Erythroblast (primary cell): Measurements from ENCODE around the gene ZNF236.
"Not testable (repeated sequence)": the region's sequence is repeated elsewhere in the genome, so short reads cannot be mapped to it uniquely, and the experiment has no call there.

ENCODE experiments used
- DNase-seq, 2 experiments: peaks; one replicate each; lab custom pipeline; 2025; lab: John Stamatoyannopoulos, UW
- GATA1 ChIP-seq: IDR thresholded peaks from 2 replicates; pipeline ENCODE4 v1.6.1; 2011; ENCODE audit warnings: low read depth, mild to moderate bottlenecking, control low read depth, low read length, moderate library complexity
- POLR2A ChIP-seq: IDR thresholded peaks from 2 replicates; pipeline ENCODE4 v1.6.1; 2011; ENCODE audit warnings: mild to moderate bottlenecking, low read length

Gene ZNF236

DNA sequence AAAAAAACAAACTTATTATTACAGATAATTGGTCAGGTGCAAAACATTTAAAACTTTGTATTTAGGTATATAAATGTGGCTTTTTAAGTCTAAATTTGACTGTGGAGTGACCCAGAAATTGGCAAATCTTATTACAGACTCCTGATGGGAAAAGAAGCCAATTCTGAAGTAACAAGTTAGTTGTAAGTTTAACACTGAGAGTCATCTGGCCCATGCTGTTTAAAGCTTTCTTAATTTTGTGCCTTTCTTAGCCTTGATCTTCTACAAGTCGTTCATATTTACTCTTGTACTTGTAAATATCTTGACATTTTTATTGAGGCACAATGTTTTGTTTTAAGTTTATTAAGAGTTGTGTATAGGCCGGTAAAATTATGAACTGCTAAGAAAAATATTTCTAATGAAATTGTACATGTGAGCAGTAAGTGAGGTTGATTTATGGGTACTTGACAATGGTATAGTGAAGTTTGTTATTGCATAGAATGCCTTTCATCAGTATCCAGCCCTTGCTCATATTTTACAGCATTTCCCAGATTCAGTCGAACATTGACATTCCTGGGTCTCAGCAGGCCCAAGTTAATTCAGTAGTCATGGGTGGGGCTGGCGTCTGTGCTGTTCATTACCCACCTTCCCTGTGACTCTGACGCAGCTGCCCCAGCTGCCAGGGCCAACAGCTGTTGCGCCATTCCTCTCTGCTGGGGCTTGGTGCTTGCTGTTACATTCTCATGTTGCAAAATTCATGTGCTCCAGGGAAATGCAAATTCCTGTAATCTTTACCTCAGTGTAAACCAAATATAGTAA, 121.4 kb downstream of the ZNF236 start:
- no peak for DNase-seq
- no peak for TF ChIP-seq POLR2A
- TF ChIP-seq GATA1 = no peak

DNA sequence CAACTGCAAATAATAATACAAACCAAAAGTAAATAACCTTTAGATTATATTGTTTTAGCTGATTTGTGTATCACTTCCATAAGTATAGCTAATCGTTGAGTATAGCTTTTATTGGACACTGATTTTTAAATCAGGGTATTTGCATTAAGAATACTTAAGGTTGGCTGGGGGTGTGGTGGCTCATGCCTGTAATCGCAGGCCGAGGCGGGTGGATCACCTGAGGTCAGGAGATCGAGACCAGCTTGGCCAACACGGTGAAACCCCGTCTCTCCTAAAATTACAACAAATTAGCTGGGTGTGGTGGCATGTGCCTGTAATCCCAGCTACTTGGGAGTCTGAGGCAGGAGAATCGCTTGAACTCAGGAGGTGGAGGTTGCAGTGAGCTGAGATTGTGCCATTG, 122.0 kb downstream of the ZNF236 start:
- DNase-seq = not testable (repeated sequence)

DNA sequence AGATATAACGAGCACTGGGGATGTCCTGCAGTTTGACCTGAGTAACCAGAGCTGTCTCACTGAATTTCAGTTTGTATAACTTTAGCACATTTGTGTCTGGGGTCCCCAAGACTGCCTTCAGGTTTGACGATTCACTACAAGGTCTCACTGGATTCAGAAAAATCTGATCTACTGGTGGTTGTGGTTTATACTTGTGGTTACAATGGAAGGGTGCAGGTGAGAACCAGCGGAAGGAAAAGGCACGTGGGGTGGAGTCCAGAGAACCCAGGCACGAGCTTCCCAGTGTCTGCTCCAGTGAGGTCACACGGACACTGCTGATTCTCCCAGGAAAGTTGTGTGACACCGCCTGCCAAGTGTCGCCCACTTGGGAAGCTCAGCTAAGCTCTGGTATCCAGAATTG, 126.0 kb downstream of the ZNF236 start:
- no peak for TF ChIP-seq GATA1
- TF ChIP-seq POLR2A = no peak
- DNase-seq = no peak

DNA sequence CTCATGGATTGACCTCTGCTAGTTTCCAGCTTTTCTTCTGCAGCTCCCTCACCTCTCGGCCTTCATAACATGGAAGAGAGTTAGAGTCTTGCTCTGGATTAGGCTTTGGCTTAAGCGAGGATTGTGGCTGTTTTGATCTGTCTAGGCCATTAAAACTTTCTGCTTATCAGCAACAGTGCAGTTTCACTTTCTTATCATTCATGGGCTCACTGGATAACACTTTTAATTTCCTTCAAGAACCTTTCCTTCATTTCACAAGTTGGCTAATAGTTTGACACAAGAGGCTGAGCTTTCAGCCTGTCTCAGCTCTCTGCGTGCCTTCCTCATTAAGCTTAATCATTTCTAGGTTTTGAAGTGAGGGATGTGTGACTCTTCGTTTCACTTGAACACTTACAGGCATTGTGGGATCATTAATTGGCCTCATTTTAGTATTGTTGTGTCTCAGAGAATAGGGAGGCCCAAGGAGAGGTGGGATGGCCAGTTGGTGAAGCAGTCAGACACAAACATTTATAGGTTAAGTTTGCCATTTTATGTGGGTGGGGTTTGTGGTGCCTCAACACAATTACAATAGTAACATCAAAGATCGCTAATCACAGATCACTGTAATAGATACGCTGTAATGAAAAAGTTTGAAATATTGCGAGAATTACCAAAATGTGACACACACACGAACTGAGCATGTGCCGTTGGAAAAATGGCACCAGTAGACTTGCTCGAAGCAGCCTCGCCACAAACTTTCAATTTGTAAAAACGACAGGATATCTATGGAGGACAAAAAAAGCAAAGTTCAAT, 129.3 kb downstream of the ZNF236 start:
- DNase-seq = peak; percentile 64 to 84
- TF ChIP-seq POLR2A (no peak), GATA1 (no peak)

DNA sequence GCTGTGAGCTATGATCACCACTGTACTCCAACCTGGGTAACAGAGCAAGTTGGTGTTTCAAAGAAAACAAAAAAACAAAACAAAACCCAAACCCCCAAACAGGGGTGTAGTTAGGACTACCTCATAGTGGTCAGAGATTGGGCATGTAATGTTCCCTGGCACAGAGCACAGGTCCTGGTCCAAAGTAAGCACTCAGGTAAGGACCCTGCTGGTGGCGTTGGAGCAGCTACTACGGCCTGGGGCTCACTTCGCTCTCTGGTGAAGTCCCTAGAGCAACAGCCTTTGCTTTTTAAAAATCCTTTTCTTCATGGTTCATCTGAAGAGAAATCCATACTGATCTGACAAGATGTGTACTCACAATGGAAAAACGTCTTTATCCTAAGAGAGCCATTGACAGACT, 130.4 kb downstream of the ZNF236 start:
- TF ChIP-seq GATA1 (no peak), POLR2A (no peak)
- DNase-seq = no peak

DNA sequence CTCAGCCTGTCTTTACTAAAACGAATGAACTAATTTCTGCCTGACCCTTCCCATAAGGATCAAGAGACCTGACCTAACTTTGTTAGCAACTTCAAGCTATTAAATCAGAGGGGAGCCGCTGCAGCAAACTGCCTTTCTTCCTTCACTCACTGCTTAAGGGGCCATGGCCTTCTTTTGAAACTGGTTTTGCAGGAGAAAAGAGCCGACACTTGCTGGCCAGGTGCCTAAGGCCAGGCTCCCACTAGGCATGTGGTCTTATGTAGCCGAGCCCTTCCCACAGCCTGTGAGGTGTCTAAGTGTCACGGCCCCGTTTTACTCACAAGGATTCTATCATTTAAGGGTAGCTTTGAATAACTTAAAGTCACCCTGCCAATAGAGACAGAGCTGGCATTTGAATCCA, 130.8 kb downstream of the ZNF236 start:
- DNase-seq = no peak
- TF ChIP-seq POLR2A (no peak), GATA1 (no peak)

DNA sequence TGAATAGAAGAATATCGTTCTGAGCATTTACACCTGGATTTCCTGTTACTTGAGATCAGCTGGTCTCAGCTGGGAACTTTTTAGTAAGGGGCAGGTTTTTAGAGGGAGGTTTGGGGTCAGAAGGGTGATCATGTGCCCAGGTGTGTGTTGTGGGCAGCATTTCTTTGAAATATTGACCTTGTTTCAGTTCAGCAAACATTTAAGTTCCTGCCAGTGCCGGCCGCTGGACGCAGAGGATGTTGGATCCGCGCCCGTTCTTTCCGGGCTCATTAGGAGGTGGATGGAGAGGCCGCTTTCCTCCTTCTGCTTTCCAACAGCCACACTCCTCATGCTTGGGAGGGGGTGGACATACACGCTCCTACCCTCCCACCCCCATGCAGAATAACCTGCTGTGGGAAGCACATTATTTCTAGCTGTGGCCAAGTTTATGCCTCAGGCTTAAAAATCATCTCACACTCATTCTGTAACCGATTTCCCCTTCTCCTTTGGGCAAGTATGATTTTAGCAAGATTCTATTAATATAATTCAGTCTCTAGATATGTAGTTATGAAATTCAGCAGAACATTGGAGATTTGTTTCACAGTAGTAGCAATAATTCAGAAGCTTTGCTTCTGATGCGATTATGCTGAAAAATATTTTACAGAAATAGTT, 131.4 kb downstream of the ZNF236 start:
- TF ChIP-seq GATA1 = no peak
- no peak for TF ChIP-seq POLR2A

DNA sequence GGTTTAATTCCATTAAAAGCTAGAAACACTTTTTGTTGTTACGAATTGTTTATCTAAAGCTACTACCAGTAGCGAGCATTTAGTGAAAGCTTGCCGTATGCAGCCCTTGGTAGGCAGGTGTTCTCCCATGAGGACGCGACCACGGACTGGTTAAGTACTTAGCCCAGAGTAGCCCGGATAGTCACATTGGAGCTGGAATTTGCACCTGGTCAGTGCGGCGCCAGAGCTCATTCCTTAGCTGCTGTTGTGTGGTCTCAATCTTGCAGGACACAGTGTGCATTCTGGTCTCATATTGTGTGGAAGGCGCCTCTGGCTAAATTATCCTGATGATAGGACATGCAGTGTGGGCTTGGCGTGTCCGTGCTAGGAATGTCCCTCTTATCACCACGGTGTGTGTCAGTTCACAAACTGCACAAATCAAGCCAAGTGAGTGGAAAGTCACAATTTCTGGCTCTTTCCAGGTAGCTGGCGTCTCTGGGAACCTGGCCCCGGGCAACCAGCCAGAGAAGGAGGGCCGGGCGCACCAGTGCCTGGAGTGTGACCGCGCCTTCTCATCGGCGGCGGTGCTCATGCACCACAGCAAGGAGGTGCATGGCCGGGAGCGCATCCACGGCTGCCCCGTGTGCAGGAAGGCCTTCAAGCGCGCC, 133.3 kb downstream of the ZNF236 start:
- no peak for DNase-seq
- TF ChIP-seq GATA1 (no peak), POLR2A (no peak)

More for the DNA sequence above, 131.4 kb downstream of the ZNF236 start:
- DNase-seq = no peak

DNA sequence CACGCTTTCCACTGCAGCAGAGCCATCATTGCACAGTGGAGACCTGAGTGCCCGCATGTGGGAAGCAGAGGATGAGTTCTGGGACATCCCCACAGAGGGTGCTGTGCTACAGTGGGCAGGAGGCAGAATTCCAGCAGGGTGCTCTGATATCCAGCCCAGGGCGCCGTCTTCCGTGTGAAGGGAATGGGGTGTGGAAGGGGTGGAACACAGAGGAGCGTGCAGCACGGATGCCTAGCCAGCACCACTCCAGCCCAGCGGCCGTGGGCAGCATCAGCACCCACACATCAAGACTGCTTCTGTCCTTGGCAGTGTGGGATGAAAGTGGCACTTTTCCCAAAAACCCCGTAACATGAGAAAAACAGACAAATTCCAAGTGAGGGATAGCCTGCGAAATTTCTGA, 134.3 kb downstream of the ZNF236 start:
- no peak for DNase-seq
- TF ChIP-seq GATA1 (no peak), POLR2A (no peak)

DNA sequence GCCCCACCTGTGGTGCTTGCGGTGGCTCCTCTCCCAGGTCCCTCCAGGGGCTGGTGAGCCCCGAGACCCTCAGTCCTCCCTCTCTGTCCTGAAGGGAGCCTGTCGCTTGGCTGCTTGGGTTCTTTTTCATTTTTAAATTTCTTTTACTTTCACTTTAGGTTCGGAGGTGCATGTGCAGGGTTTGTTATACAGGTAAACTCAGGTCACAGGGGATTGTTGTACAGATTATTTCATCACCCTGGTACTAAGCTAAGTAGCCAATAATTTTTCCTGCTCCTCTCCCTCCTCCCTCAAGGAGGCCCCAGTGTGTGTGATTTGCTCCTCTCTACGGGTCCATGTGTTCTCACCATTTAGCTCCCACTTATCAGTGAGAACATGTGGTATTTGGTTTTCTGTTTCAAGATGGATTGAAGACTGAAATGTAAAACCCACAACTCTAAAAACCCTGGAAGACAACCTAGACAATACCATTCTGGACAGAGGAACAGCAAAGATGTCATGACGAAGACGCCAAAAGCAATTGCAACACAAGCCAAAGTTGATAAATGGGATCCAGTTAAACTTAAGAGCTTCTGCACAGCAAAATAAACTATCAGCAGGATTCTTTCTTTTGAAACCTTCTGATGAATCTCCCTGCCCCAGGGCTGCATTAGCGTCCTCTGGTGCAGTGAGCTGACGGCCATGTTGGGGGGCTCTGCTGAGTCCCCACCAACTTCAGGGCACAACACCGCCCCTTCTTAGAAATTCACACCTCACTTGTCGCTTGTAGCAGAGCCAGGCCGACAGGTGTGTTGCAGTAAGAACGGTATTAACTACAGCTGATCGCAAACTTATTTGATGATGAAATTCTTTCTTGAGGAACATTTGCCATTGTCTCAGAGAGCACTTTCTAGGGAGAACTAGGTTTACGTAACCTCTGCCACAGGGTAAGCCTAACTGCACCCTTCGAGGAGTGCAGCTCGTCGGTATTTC, 135.3 kb downstream of the ZNF236 start:
- DNase-seq = no peak
- no peak for TF ChIP-seq GATA1
- no peak for TF ChIP-seq POLR2A

DNA sequence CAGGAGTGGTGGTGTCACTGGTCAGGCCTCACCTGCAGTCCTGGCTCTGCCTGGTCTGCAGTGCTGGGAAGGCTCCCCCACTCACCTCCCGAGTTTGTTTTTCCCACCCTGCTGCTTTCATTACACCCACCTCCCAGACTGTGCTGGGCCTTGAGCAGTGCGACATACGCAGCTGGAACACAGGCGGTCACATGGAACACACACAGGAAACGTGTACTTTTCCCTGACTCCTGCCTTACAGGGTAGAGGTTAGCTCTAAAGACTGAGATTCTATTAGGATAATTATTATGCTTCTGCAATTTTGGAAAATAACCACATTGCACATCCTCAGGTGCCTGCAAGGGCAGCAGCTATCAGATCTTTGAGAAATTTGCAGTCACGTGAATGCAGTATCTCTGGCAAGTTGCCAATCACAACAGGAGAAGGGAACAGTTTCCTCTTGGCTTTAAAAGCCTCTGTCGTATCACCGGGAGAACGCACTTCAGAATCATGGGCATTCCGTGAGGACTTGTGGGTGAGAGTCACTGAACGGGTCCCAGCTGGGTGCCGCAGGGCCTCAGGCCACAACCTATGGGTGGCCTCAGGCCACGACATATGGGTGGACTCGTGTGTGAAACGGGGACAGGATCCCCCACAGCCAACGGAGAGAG, 136.5 kb downstream of the ZNF236 start:
- no peak for TF ChIP-seq POLR2A
- no peak for TF ChIP-seq GATA1
- DNase-seq = no peak

DNA sequence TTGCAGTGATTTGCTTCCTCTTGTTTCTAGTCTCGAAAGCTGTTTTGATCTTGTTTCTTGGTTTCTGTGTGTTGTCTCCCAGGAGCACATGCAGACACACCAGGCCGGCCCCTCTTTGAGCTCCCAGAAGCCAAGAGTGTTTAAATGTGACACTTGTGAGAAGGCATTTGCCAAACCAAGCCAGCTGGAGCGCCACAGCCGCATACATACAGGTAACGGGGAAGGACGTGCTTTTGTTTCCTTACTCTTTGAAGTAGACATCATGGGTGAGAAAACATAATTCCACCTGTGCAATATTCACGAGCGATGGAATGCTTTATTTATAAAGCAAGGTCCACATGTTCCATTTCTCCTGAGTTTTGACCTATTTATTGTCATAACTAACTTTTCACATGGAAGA, 137.2 kb downstream of the ZNF236 start:
- TF ChIP-seq GATA1 (no peak), POLR2A (no peak)
- DNase-seq = no peak
